Smooth muscle cell (in vitro differentiated cells): ENCODE measurements around the gene MET. TPM values are rescaled to one million over a fixed set of nuclear protein-coding genes. Genes with fewer than 3 reads are reported as not detected.

Experiments used
- DNase-seq: peaks from one replicate; lab custom pipeline; 2025; ENCODE audit not compliant: unreplicated experiment; lab: John Stamatoyannopoulos, UW
- H2AFZ ChIP-seq: fragments of 200-600 bp; sonication (generic); 2 replicates; pipeline ENCODE4 v1.6.0; 2016; ENCODE audit warnings: antibody characterized with exemption, low read depth, mild to moderate bottlenecking
- H3F3A ChIP-seq: fragments of 200-600 bp; sonication (generic); 2 replicates; pipeline ENCODE4 v1.6.0; 2017; ENCODE audit warnings: antibody characterized with exemption, low read depth
- H3K27ac ChIP-seq: fragments of 200-600 bp; sonication (generic); 2 replicates; pipeline ENCODE4 v1.5.1; 2016; ENCODE audit warnings: low read depth, mild to moderate bottlenecking
- H3K27me3 ChIP-seq: fragments of 200-600 bp; sonication (generic); 2 replicates; pipeline ENCODE4 v1.6.1; 2016; ENCODE audit warnings: low read depth, mild to moderate bottlenecking
- H3K36me3 ChIP-seq: fragments of 200-600 bp; sonication (generic); 2 replicates; pipeline ENCODE4 v1.5.1; 2016; ENCODE audit warnings: low read depth
- H3K4me1 ChIP-seq: fragments of 200-600 bp; sonication (generic); 2 replicates; pipeline ENCODE4 v1.5.1; 2016; ENCODE audit warnings: low read depth
- H3K4me2 ChIP-seq: fragments of 200-600 bp; sonication (generic); 2 replicates; pipeline ENCODE4 v1.6.0; 2016; ENCODE audit warnings: mild to moderate bottlenecking
- H3K4me3 ChIP-seq: fragments of 200-600 bp; sonication (generic); 2 replicates; pipeline ENCODE4 v1.5.1; 2016; ENCODE audit warnings: mild to moderate bottlenecking
- H3K79me2 ChIP-seq: fragments of 200-600 bp; sonication (generic); 2 replicates; pipeline ENCODE4 v1.6.0; 2016; ENCODE audit warnings: low read depth, mild to moderate bottlenecking
- H3K9ac ChIP-seq: fragments of 200-600 bp; sonication (generic); 2 replicates; pipeline ENCODE4 v1.6.0; 2016; ENCODE audit warnings: low read depth
- H3K9me3 ChIP-seq: fragments of 200-600 bp; sonication (generic); replicated peaks from 2 replicates; pipeline ENCODE4 v1.5.1; 2016; ENCODE audit warnings: low read depth
- H4K20me1 ChIP-seq: fragments of 200-600 bp; sonication (generic); 2 replicates; pipeline ENCODE4 v1.6.0; 2016; ENCODE audit warnings: low read depth
- WGBS: methylation state at CpG from one replicate; pipeline ENCODE4 v1.1.7; 2016; ENCODE audit warnings: low lambda C conversion rate; 5-methylcytosine and 5-hydroxymethylcytosine counted together
- polyA plus RNA-seq: library from polyadenylated mRNA; unstranded; fragments of >200 nt; fragmentation: Nextera tagmentation; extraction: Ambion mirVana; gene quantifications from 2 replicates; pipeline ENCODE4 v1.2.1, GENCODE V29; 2016
- total RNA-seq: library from RNA; depleted of rRNA; stranded (reverse); fragments of >200 nt; gene quantifications from 2 replicates; pipeline ENCODE4 v1.2.3, GENCODE V29; 2014
- TF ChIP-seq, protein P1 (sequence below): fragments of 200-600 bp; sonication (generic); IDR thresholded peaks from 2 replicates; pipeline ENCODE4 v1.5.1; 2017; ENCODE audit warnings: borderline replicate concordance, mild to moderate bottlenecking, antibody characterized with exemption; ENCODE audit not compliant: insufficient read depth, poor library complexity, severe bottlenecking

Gene MET
- total and polyA plus RNA-seq, 2 experiments from 2014 or later, result 1.2 to 12.0 TPM

DNA sequence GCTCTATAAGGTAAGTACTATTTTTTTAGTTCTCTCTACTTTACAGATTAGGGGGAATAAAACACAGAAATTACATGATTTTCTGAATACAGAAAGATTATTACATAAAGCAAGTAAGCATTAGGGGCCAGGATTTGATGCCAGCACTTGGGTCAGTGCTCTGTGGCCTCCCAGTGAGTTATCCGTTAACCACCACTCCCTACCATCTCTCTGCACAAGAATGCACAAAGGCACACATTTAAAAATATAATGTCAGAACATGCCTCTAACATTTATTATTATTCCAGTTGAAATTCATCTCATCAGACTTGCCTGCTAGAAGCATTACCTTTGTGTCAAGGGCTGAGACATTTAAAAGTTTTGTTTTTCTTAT is 59.0 kb downstream of the MET start:
- no peak overlapping the region for H3K27ac ChIP-seq
- H4K20me1 ChIP-seq, result no peaks in the 10 kb centered on the region
- H3K36me3 ChIP-seq, result no peaks in the 10 kb centered on the region
- WGBS, result 89% methylated on average over 1 of the region's 1 CpG
- no peak overlapping the region for H3K4me2 ChIP-seq
- no peaks in the 10 kb centered on the region for H3K4me1 ChIP-seq
- TF ChIP-seq, protein P1, sequence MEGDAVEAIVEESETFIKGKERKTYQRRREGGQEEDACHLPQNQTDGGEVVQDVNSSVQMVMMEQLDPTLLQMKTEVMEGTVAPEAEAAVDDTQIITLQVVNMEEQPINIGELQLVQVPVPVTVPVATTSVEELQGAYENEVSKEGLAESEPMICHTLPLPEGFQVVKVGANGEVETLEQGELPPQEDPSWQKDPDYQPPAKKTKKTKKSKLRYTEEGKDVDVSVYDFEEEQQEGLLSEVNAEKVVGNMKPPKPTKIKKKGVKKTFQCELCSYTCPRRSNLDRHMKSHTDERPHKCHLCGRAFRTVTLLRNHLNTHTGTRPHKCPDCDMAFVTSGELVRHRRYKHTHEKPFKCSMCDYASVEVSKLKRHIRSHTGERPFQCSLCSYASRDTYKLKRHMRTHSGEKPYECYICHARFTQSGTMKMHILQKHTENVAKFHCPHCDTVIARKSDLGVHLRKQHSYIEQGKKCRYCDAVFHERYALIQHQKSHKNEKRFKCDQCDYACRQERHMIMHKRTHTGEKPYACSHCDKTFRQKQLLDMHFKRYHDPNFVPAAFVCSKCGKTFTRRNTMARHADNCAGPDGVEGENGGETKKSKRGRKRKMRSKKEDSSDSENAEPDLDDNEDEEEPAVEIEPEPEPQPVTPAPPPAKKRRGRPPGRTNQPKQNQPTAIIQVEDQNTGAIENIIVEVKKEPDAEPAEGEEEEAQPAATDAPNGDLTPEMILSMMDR, result no peak
- no peaks in the 10 kb centered on the region for H3K9me3 ChIP-seq
- H2AFZ ChIP-seq, result no peak overlapping the region
- H3K79me2 ChIP-seq, result no peaks in the 10 kb centered on the region
- no peak overlapping the region for H3K9ac ChIP-seq
- no peaks in the 10 kb centered on the region for H3K27me3 ChIP-seq
- no peak for DNase-seq
- no peak overlapping the region for H3K4me3 ChIP-seq
- no peaks in the 10 kb centered on the region for H3F3A ChIP-seq

DNA sequence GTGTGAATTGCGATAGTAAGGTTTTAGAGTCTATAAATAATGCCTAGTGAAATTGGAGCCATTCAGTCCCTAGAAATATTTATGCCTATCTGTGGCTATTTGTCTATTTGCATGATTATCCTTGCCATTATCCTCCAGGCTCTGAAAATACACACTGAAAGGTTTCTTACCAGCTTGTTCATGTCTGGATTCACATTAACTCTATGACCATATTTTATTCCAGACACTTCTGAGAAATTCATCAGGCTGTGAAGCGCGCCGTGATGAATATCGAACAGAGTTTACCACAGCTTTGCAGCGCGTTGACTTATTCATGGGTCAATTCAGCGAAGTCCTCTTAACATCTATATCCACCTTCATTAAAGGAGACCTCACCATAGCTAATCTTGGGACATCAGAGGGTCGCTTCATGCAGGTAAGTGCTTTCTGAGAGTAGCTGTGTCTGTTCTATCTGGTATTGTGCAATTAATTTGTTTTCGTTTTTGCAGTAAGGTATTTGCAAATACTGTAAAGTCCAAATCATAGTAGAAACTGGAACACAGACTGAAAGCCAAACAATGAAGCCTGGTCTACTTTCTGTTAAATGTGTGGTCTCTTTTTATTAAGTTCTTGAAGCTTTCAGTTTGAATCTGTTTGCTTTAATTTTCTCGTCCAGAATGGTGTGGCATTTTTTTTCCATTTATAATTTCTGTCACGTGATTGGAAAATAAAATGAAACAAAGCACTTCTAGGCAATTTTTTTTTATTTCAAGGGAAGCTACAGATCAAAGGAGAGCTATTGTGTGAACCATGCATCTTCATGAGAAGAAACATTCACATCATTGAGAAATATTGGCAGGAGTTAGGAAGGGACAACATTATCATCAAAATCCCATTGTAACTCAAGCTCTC is 59.7 kb downstream of the MET start:
- TF ChIP-seq, protein P1, result no peak
- Histone ChIP-seq H3K79me2 (no peaks in the 10 kb centered on the region), H3K4me3 (no peak overlapping the region), H3K4me1 (no peaks in the 10 kb centered on the region), H3K9ac (no peak overlapping the region), H2AFZ (no peak overlapping the region), H3K27ac (no peak overlapping the region), H4K20me1 (no peaks in the 10 kb centered on the region), H3K27me3 (no peaks in the 10 kb centered on the region), H3K36me3 (no peaks in the 10 kb centered on the region), H3K4me2 (no peak overlapping the region), H3F3A (no peaks in the 10 kb centered on the region), H3K9me3 (no peaks in the 10 kb centered on the region)
- WGBS, result 94% methylated on average over 12 of the region's 12 CpGs
- no peak for DNase-seq

DNA sequence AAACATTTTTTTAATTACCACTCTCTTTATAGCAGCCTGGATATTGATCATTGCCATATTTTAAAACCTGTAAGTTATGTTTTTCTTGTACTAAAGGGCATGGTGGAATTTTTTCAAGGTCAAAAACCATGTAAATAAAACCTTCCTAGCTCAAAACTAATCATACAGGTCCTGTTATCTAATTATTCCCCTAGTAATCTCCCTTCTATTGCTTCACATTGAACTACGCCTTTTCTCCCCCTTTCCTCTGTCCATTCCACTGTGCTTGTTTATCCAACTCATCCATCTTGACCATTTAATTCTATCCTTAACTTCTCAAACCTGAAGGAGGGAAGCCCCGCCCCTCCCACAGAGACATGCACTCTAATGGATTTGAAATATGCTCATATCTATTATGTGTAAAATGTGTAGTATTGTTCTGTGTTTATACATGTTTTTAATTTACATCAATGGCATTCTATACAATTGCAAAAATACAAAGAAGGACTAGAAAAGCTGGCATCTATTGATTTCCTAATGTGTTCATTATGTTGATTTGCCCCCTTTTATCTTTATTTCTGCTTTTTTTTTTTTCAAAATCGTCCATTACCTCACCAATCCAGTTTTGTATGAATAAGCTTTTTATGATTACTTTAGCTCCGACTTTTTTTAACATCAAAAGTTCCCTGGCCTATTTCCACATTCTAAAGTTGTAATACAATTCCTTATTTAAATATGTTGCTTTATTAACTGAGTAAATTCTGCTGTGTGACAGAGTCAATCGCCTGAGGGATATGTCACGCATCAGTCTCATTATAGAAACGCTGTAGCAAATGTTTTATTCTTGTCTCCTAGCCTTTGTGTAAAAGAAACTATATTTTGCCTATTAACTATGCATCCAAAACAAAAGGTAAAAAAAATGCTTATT is 61.0 kb downstream of the MET start:
- 90% methylated on average over 7 of the region's 7 CpGs for WGBS
- Histone ChIP-seq H3K36me3 (no peaks in the 10 kb centered on the region), H3K4me1 (no peaks in the 10 kb centered on the region), H3K27ac (no peak overlapping the region), H3F3A (no peaks in the 10 kb centered on the region), H3K79me2 (no peaks in the 10 kb centered on the region), H3K9me3 (no peaks in the 10 kb centered on the region), H3K4me2 (no peak overlapping the region), H3K27me3 (no peaks in the 10 kb centered on the region), H2AFZ (no peak overlapping the region), H3K9ac (no peak overlapping the region), H4K20me1 (no peaks in the 10 kb centered on the region), H3K4me3 (no peak overlapping the region)
- TF ChIP-seq, protein P1, result no peak
- no peak for DNase-seq
